HG03280 (cell line): ENCODE data around the gene NDUFAF8.

Experiments used
- ATAC-seq: cut with Tn5 transposase; IDR thresholded peaks from one replicate; pipeline ENCODE4 v1.9.1; 2021; ENCODE audit warnings: mild to moderate bottlenecking, moderate library complexity; ENCODE audit not compliant: unreplicated experiment

NDUFAF8 gene

GRCh38 chr17:81288715-81289114 lies 49.6 kb downstream of the NDUFAF8 start:
- no peak for ATAC-seq

GRCh38 chr17:81289627-81290026 lies 50.5 kb downstream of the NDUFAF8 start:
- ATAC-seq = no peak

- no peak for ATAC-seq
Measured at GRCh38 chr17:81290230-81290629, 51.1 kb downstream of the NDUFAF8 start.
